ENCODE data around the gene ATP6V1G2. TPM values are rescaled to one million over a fixed set of nuclear protein-coding genes. Genes with fewer than 3 reads are reported as not detected.
A peak's percentile ranks its signal among the peaks of the same experiment; 100 is the strongest.
"Not testable (repeated sequence)": the region's sequence is repeated elsewhere in the genome, so short reads cannot be mapped to it uniquely, and the experiment has no call there.

ATP6V1G2 gene
- total RNA-seq, 2 experiments from 2014 or later: 1.0 to 1.5 TPM

DNA sequence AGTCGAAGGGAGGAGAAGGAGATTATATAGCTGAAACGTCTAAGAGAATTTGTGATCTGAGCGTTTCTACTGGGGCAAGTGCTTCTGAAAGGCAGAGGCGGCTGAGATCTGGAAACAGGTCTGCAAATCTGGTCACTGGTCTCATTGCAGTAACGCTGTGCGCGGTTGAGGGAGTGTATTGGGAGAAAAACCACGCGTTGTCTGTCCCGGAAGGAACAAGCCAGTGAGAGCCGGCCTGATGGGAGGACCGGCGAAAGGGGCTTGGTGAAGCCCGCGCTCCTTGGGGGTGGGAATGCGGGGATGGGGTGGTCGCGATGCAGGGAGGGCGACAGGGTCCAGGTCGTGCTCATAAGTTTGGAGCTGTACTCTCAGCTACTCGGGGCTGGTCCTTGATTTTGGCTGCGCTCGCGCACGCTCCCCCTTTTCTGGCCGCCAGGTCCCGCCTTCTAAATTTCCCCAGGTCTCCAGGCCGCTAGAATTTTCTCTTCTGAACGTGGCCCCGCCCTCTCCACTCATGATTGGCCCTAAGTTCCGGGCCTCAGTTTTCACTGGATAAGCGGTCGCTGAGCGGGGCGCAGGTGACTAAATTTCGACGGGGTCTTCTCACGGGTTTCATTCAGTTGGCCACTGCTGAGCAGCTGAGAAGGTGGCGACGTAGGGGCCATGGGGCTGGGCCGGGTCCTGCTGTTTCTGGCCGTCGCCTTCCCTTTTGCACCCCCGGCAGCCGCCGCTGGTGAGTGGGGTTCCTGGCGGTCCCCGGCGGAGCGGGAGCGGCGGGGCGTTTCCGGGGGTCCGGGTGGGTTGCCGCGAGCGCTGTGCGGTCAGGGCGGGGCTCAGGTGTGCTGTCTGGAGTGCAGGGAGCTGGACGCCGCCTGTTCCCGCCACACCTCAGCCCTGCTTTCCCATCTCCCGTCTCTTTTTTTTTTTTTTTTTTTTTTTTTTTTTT lies 48.6 kb downstream of the ATP6V1G2 start, which contains the start of gene MICB:
Gene MICB, plus strand, starts transcription at position 615 of the 946 bp plus-strand sequence. Its CDS starts 49 bp downstream, at position 664.
- peak; percentile 86 for DNase-seq
- peak within 1 kb of the TSS; percentile 87 for H3K4me3 Mint-ChIP-seq
- peaks cover 15% of the 10 kb centered on the region for H3K36me3 Mint-ChIP-seq
- H3K9me3 Mint-ChIP-seq: peaks cover 2% of the 10 kb centered on the region
- H3K4me1 Mint-ChIP-seq: peaks cover 52% of the 10 kb centered on the region
- peak within 1 kb of the TSS; percentile 84 for H3K27ac Mint-ChIP-seq
- no peaks in the 10 kb centered on the region for H3K27me3 Mint-ChIP-seq

DNA sequence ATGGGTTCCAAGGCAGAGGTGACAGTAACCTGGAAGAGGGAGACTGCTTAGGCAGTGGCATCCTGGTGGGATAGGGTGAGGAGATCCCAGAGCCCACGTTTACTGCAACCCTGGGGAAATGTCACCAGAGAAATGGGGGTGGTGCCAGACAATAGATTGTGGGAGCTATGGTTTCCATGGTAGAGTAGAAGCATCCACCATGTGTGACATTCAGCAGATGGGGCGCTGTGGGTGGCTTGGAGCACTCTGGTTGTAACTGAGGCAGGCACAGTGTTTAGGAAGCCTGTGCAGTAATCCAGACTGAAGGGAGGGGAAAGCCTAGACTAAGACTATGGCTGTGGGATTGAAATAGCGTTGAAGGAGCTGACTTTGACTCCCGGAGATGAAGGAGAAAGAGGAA lies 49.6 kb downstream of the ATP6V1G2 start:
- Mint-ChIP-seq H3K4me1 (peaks cover 47% of the 10 kb centered on the region), H3K27ac (peak overlapping the region; percentile 84), H3K36me3 (peaks cover 15% of the 10 kb centered on the region), H3K4me3 (peak overlapping the region; percentile 87)
- not testable (repeated sequence) for H3K9me3 Mint-ChIP-seq, H3K27me3 Mint-ChIP-seq
- DNase-seq: peak; percentile 13

DNA sequence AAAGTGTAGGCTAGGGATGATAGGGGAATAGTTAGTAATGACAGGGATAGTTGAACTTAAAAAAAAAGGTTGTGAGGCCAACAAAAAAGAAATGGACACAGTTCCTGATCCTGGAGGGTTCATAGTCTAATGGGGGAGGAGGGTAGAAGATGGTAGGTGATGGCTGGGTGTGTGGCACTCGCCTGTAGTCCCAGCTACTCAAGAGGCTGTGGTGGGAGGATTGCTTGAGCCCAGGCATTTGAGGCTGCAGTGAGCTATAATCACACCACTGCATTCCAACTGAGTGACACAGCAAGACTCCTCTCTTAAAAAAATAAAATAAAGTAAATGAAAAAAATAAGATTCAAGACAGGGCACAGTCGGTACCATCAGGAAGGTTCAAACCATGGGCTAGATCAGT lies 50.8 kb downstream of the ATP6V1G2 start:
- H3K9me3 Mint-ChIP-seq: peaks cover 2% of the 10 kb centered on the region
- H3K36me3 Mint-ChIP-seq: peaks cover 14% of the 10 kb centered on the region
- H3K27me3 Mint-ChIP-seq: no peaks in the 10 kb centered on the region
- DNase-seq: no peak
- H3K4me1 Mint-ChIP-seq: peaks cover 38% of the 10 kb centered on the region
- peak overlapping the region; percentile 92 for H3K27ac Mint-ChIP-seq
- H3K4me3 Mint-ChIP-seq: peak overlapping the region; percentile 79

Other genes with a start within 250 kb of the ATP6V1G2 start
- gene HLA-B, start 189.4 kb downstream of the ATP6V1G2 start, total RNA-seq: 1,000 to 10,000 TPM; 2,753 to 2,773 TPM
- gene MICA, start 143.0 kb downstream of the ATP6V1G2 start, total RNA-seq: 10 to 100 TPM; 10.5 to 11.3 TPM
- 10 to 100 TPM; 17.7 to 18.5 TPM for gene MICB, start 48.5 kb downstream of the ATP6V1G2 start, total RNA-seq
- gene MCCD1, start 17.6 kb downstream of the ATP6V1G2 start, total RNA-seq: not detected
- gene DDX39B, start 4.6 kb downstream of the ATP6V1G2 start, total RNA-seq: 100 to 1,000 TPM; 570 to 580 TPM
- gene NFKBIL1, start 1.0 kb upstream of the ATP6V1G2 start, total RNA-seq: 10 to 100 TPM; 10.6 TPM
- gene LTA, start 25.7 kb upstream of the ATP6V1G2 start, total RNA-seq: 100 to 1,000 TPM; 328 to 335 TPM
- gene TNF, start 29.0 kb upstream of the ATP6V1G2 start, total RNA-seq: 100 to 1,000 TPM; 114 to 115 TPM
- gene LTB, start 35.8 kb upstream of the ATP6V1G2 start, total RNA-seq: 100 to 1,000 TPM; 273 TPM
- gene LST1, start 39.7 kb upstream of the ATP6V1G2 start, total RNA-seq: 10 to 100 TPM; 29.1 TPM
- 10 to 100 TPM; 28.7 to 31.2 TPM for gene NCR3, start 46.4 kb upstream of the ATP6V1G2 start, total RNA-seq
- gene AIF1, start 68.6 kb upstream of the ATP6V1G2 start, total RNA-seq: 100 to 1,000 TPM; 150 to 157 TPM
- 100 to 1,000 TPM; 244 to 252 TPM for gene PRRC2A, start 74.1 kb upstream of the ATP6V1G2 start, total RNA-seq
- 100 to 1,000 TPM; 244 to 246 TPM for gene BAG6, start 106.1 kb upstream of the ATP6V1G2 start, total RNA-seq
- 1 to 10 TPM; 5.1 to 5.7 TPM for gene APOM, start 109.3 kb upstream of the ATP6V1G2 start, total RNA-seq
- gene C6orf47, start 114.2 kb upstream of the ATP6V1G2 start, total RNA-seq: 10 to 100 TPM; 10.8 to 11.1 TPM
- gene GPANK1, start 118.4 kb upstream of the ATP6V1G2 start, total RNA-seq: 10 to 100 TPM; 33.3 to 37.0 TPM
- 100 to 1,000 TPM; 297 to 307 TPM for gene CSNK2B, start 119.5 kb upstream of the ATP6V1G2 start, total RNA-seq
- gene LY6G5B, start 123.4 kb upstream of the ATP6V1G2 start, total RNA-seq: 10 to 100 TPM; 17.6 to 21.4 TPM
- 1 to 10 TPM; 2.3 to 2.4 TPM for gene LY6G5C, start 134.5 kb upstream of the ATP6V1G2 start, total RNA-seq
- gene ABHD16A, start 156.7 kb upstream of the ATP6V1G2 start, total RNA-seq: 10 to 100 TPM; 33.3 to 35.8 TPM
- not detected for gene LY6G6F, start 160.3 kb upstream of the ATP6V1G2 start, total RNA-seq
- gene LY6G6D, start 168.7 kb upstream of the ATP6V1G2 start, total RNA-seq: not detected
- gene LY6G6C, start 175.1 kb upstream of the ATP6V1G2 start, total RNA-seq: not detected
- under 1 TPM; 0.16 to 0.56 TPM for gene MPIG6B, start 176.8 kb upstream of the ATP6V1G2 start, total RNA-seq
- gene DDAH2, start 182.7 kb upstream of the ATP6V1G2 start, total RNA-seq: 1 to 10 TPM; 3.5 to 3.8 TPM
- 100 to 1,000 TPM; 328 to 329 TPM for gene CLIC1, start 189.9 kb upstream of the ATP6V1G2 start, total RNA-seq
- 10 to 100 TPM; 48.1 to 53.4 TPM for gene MSH5, start 193.4 kb upstream of the ATP6V1G2 start, total RNA-seq
- 1 to 10 TPM; 7.6 to 9.5 TPM for gene SAPCD1, start 216.0 kb upstream of the ATP6V1G2 start, total RNA-seq
- gene VWA7, start 230.7 kb upstream of the ATP6V1G2 start, total RNA-seq: 1 to 10 TPM; 1.6 to 1.7 TPM
- 100 to 1,000 TPM; 176 to 181 TPM for gene VARS1, start 249.1 kb upstream of the ATP6V1G2 start, total RNA-seq

Measured in activated naive CD8-positive, alpha-beta T cell treated with anti-CD3 and anti-CD28 coated beads for 36 hours (primary cell).